Ishikawa (cell line): Measurements from ENCODE around the gene C19orf81.

ENCODE experiments used
- CEBPB ChIP-seq: IDR thresholded peaks from 2 replicates; pipeline ENCODE4 v1.6.1; 2012
- EP300 ChIP-seq: IDR thresholded peaks from 2 replicates; pipeline ENCODE4 v1.6.1; 2012; ENCODE audit warnings: borderline replicate concordance
- FOXM1 ChIP-seq: IDR thresholded peaks from 2 replicates; pipeline ENCODE4 v1.6.1; 2012; ENCODE audit warnings: low read depth, borderline replicate concordance
- NFIC ChIP-seq: IDR thresholded peaks from 2 replicates; pipeline ENCODE4 v1.6.1; 2012
- TF ChIP-seq, protein P1 (sequence below): IDR thresholded peaks from 2 replicates; pipeline ENCODE4 v1.6.1; 2012; ENCODE audit warnings: low read depth, mild to moderate bottlenecking
- TF ChIP-seq, protein P2 (sequence below): IDR thresholded peaks from 2 replicates; pipeline ENCODE4 v1.6.1; 2012

DNA sequence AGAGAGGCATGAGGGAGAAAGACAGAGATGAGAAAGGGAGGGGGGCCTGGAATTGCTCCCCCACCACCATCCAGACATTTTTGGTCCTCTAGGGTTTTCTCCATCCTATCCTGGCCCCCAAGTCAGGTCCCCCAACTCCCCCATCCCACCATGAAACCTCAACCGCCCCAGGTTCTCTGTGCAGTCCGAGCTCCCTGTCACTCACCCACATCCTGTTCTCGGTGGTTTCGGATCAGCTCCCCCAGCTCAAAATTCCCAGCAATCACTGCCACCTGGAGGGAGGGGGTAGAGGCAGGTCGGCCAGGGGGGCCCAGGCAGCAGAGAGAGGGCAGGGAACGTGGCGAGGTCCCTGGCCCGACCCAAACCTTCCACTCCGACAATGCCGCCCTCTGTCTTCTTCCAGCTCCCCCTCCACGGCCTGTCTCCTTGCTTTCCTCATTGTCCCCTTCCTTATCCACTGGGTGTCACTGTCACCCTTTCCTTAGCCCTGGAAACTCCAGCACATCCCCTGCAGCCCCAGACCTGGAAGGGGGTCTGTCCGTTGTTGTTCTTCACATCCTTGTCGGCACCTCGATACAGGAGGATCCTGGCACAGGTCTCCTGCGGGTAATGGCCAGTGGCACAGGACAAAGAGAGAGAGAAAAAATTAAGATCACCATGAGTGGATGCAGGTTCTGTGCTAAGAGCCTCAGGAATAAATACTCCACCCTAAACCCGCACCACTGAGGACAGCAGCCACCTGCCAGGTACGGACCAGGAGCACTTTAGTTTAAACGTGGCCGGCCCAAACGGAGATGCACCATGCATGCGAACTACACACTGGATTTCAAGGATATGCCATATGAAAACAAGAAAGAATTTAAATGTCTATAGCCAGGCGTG is 54.9 kb downstream of the C19orf81 start:
- TF ChIP-seq, protein P1, sequence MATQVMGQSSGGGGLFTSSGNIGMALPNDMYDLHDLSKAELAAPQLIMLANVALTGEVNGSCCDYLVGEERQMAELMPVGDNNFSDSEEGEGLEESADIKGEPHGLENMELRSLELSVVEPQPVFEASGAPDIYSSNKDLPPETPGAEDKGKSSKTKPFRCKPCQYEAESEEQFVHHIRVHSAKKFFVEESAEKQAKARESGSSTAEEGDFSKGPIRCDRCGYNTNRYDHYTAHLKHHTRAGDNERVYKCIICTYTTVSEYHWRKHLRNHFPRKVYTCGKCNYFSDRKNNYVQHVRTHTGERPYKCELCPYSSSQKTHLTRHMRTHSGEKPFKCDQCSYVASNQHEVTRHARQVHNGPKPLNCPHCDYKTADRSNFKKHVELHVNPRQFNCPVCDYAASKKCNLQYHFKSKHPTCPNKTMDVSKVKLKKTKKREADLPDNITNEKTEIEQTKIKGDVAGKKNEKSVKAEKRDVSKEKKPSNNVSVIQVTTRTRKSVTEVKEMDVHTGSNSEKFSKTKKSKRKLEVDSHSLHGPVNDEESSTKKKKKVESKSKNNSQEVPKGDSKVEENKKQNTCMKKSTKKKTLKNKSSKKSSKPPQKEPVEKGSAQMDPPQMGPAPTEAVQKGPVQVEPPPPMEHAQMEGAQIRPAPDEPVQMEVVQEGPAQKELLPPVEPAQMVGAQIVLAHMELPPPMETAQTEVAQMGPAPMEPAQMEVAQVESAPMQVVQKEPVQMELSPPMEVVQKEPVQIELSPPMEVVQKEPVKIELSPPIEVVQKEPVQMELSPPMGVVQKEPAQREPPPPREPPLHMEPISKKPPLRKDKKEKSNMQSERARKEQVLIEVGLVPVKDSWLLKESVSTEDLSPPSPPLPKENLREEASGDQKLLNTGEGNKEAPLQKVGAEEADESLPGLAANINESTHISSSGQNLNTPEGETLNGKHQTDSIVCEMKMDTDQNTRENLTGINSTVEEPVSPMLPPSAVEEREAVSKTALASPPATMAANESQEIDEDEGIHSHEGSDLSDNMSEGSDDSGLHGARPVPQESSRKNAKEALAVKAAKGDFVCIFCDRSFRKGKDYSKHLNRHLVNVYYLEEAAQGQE, result no peak
- TF ChIP-seq FOXM1 (no peak), EP300 (no peak), NFIC (no peak), CEBPB (no peak)
- TF ChIP-seq, protein P2, sequence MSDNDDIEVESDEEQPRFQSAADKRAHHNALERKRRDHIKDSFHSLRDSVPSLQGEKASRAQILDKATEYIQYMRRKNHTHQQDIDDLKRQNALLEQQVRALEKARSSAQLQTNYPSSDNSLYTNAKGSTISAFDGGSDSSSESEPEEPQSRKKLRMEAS, result no peak
